K562 (cell line): Measurements from ENCODE around the gene RCHY1. TPM values are rescaled to one million over a fixed set of nuclear protein-coding genes. Genes with fewer than 3 reads are reported as not detected.

Experiments used
- BRCA1 ChIP-seq, 2 experiments: fragments of 450-650 bp in 1 of 2; sonication (generic) in 1 of 2; formaldehyde crosslinking in 1 of 2; IDR thresholded peaks; 2 replicates each; pipeline versions ENCODE4 v1.5.0 to v1.6.1; 2017 to 2020; ENCODE audit warnings: mild to moderate bottlenecking in 1 of 2, missing genetic modification reagents in 1 of 2
- EHMT2 ChIP-seq: fragments of 450-650 bp; IDR thresholded peaks from 2 replicates; pipeline ENCODE4 v1.6.1; 2018; ENCODE audit warnings: antibody characterized with exemption
- FOXJ3 ChIP-seq: sonication (generic); formaldehyde crosslinking; IDR thresholded peaks from 2 replicates; pipeline ENCODE4 v1.4.0; 2020; ENCODE audit warnings: mild to moderate bottlenecking, missing genetic modification reagents
- HEY1 ChIP-seq: fragments of 250-450 bp; sonication (Bioruptor Pico); IDR thresholded peaks from 2 replicates; pipeline ENCODE4 v1.5.0; 2020; ENCODE audit warnings: mild to moderate bottlenecking, moderate library complexity, borderline replicate concordance
- MED1 ChIP-seq: sonication (generic); formaldehyde crosslinking; IDR thresholded peaks from 2 replicates; pipeline ENCODE4 v1.8.1; 2023; ENCODE audit warnings: missing genetic modification reagents, borderline replicate concordance
- PYGO2 ChIP-seq: fragments of 450-650 bp; IDR thresholded peaks from 2 replicates; pipeline ENCODE4 v1.6.1; 2016; ENCODE audit warnings: mild to moderate bottlenecking, missing genetic modification characterization, moderate library complexity, missing compliant biosample characterization
- REST ChIP-seq, 2 experiments: fragments of 450-650 bp; formaldehyde crosslinking in 1 of 2; IDR thresholded peaks; 2 replicates each; pipeline versions ENCODE4 v1.4.0 to v1.6.1; 2014 to 2020; ENCODE audit warnings: mild to moderate bottlenecking in 2 of 2, borderline replicate concordance in 1 of 2, low read depth in 1 of 2
- SMARCA4 ChIP-seq: fragments of 450-650 bp; IDR thresholded peaks from 2 replicates; pipeline ENCODE4 v1.6.1; 2016
- SMARCA5 ChIP-seq: fragments of 450-650 bp; IDR thresholded peaks from 2 replicates; pipeline ENCODE4 v1.6.1; 2016
- SP2 ChIP-seq: IDR thresholded peaks from 2 replicates; pipeline ENCODE4 v1.6.1; 2011; ENCODE audit warnings: mild to moderate bottlenecking, low read depth, low read length, moderate library complexity; ENCODE audit not compliant: poor library complexity, severe bottlenecking; ENCODE audit errors: extremely low read depth
- ZC3H8 ChIP-seq: fragments of 450-650 bp; IDR thresholded peaks from 2 replicates; pipeline ENCODE4 v1.6.1; 2017
- ZNF584 ChIP-seq: fragments of 200-800 bp; sonication (Bioruptor generic); IDR thresholded peaks from 2 replicates; pipeline ENCODE4 v1.6.1; 2016; ENCODE audit warnings: low read depth, mild to moderate bottlenecking, missing genetic modification characterization, missing compliant biosample characterization
- polyA plus RNA-seq, 8 experiments: library from polyadenylated mRNA; depleted of rRNA in 4 of 8; stranded (reverse) in 5 of 8; unstranded in 3 of 8; fragments of >200 nt; fragmentation: Nextera tagmentation in 2 of 8; fragmentation: Illumina TruSeq in 1 of 8; extraction: Ambion mirVana in 2 of 8; extraction: Trizol in 1 of 8; gene quantifications; 2 replicates each; pipeline versions ENCODE4 v1.2.1 to v1.2.3, GENCODE V29; 2011 to 2014; ENCODE audit warnings: inconsistent platforms in 1 of 8, missing spikeins in 1 of 8
- total RNA-seq, 7 experiments: library from RNA; depleted of rRNA in 6 of 7; stranded (reverse); fragments of >200 nt in 6 of 7; fragmentation: Illumina TruSeq in 2 of 7; extraction: Trizol in 2 of 7; gene quantifications; 2 replicates each; pipeline versions ENCODE4 v1.2.1 to v1.2.3, GENCODE V29; 2011 to 2021; ENCODE audit warnings: low replicate concordance in 1 of 7
- TF ChIP-seq, protein P1 (sequence below): IDR thresholded peaks from 2 replicates; pipeline ENCODE4 v1.6.1; 2011; ENCODE audit warnings: borderline replicate concordance, low read depth, mild to moderate bottlenecking, moderate library complexity, low read length; ENCODE audit not compliant: insufficient read depth, poor library complexity, severe bottlenecking
- TF ChIP-seq, protein P2 (sequence below): fragments of 250-450 bp; sonication (Bioruptor Pico); IDR thresholded peaks from 2 replicates; pipeline ENCODE4 v1.9.0; 2021; ENCODE audit warnings: mild to moderate bottlenecking, inconsistent platforms

The RCHY1 gene
- total and polyA plus RNA-seq, 9 of the 15 experiments (the other 6 are each of a cell fraction or from before 2014, with no cell fraction given) = 27.3 to 85.1 (median 45.9) TPM

DNA sequence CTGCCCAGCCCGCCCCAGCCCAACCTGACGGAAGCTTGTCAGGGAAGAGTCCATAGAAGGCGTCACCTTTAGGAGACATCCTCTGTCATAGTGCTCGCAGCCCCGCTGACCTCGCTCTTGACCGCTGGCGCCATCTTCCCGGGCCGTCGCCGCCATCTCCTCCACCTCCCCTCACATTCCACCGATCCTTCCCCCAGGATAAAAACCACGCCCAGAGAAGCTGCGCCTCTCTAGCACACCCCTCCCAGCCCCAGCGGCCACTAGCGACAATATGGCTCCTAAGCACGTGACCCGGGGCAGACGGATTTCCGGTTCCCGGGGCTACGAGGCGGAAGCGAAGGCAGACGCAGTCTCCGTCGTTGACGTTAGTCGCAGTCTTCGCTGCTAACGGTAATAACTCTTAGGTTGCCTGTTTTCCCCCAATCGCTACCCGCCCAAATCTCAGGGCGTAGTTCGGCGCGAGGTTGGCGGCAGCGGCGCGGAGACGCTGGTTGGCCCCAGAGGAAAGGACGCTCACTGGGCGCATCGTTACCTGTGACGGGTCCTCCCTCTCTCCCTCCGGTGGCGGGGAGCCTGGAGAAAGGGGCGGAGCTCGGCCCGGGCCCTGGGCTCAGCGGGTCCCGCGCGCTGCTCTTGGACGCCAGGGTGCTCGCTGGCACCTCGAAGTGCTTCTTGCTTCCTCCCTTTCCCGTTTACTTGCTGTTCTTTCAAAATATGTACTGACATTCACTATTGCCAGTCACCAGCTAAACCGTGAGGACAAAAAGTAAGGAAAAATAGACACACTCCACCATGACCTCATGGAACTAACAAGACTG, at the start of gene RCHY1, which contains the start of gene THAP6 (continued):
- TF ChIP-seq SMARCA4 (peak; percentile 26; the same call in 1 of the 2 replicates), MED1 (CRISPR knock-in tag) (no peak), FOXJ3 (CRISPR knock-in tag) (no peak), SP2 (no peak), PYGO2 (tag) (no peak), HEY1 (CRISPR knock-in tag) (no peak), EHMT2 (0 out of 2 replicates have a peak, but pooled peaks have one; percentile 20), BRCA1 (IDR thresholded peaks at IDR 0.05) (no peak), BRCA1 (CRISPR knock-in tag; IDR thresholded peaks at IDR 0.05) (no peak), ZC3H8 (no peak), ZNF584 (CRISPR knock-in tag) (no peak), REST (IDR thresholded peaks at IDR 0.05; ENCODE audit: borderline replicate concordance) (peak; percentile 69), REST (CRISPR knock-in tag; IDR thresholded peaks at IDR 0.05; ENCODE audit: low read depth) (no peak), SMARCA5 (no peak)
- TF ChIP-seq, protein P1, sequence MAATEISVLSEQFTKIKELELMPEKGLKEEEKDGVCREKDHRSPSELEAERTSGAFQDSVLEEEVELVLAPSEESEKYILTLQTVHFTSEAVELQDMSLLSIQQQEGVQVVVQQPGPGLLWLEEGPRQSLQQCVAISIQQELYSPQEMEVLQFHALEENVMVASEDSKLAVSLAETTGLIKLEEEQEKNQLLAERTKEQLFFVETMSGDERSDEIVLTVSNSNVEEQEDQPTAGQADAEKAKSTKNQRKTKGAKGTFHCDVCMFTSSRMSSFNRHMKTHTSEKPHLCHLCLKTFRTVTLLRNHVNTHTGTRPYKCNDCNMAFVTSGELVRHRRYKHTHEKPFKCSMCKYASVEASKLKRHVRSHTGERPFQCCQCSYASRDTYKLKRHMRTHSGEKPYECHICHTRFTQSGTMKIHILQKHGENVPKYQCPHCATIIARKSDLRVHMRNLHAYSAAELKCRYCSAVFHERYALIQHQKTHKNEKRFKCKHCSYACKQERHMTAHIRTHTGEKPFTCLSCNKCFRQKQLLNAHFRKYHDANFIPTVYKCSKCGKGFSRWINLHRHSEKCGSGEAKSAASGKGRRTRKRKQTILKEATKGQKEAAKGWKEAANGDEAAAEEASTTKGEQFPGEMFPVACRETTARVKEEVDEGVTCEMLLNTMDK = no peak
- TF ChIP-seq, protein P2, sequence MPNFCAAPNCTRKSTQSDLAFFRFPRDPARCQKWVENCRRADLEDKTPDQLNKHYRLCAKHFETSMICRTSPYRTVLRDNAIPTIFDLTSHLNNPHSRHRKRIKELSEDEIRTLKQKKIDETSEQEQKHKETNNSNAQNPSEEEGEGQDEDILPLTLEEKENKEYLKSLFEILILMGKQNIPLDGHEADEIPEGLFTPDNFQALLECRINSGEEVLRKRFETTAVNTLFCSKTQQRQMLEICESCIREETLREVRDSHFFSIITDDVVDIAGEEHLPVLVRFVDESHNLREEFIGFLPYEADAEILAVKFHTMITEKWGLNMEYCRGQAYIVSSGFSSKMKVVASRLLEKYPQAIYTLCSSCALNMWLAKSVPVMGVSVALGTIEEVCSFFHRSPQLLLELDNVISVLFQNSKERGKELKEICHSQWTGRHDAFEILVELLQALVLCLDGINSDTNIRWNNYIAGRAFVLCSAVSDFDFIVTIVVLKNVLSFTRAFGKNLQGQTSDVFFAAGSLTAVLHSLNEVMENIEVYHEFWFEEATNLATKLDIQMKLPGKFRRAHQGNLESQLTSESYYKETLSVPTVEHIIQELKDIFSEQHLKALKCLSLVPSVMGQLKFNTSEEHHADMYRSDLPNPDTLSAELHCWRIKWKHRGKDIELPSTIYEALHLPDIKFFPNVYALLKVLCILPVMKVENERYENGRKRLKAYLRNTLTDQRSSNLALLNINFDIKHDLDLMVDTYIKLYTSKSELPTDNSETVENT (CRISPR knock-in tag) = 0 out of 2 replicates have a peak, but pooled peaks have one; percentile 7
